HepG2 (cell line): ENCODE results near the gene PDE9A. TPM values are rescaled to one million over a fixed set of nuclear protein-coding genes. Genes with fewer than 3 reads are reported as not detected.

ENCODE experiments used
- ARID5B ChIP-seq: IDR thresholded peaks from 2 replicates; pipeline ENCODE4 v1.4.0; 2020; ENCODE audit warnings: mild to moderate bottlenecking, missing genetic modification reagents
- CBX1 ChIP-seq: IDR thresholded peaks from one replicate; pipeline ENCODE4 v1.6.1; 2016; ENCODE audit warnings: antibody characterized with exemption, low read depth
- GLI4 ChIP-seq: sonication (generic); formaldehyde crosslinking; IDR thresholded peaks from 2 replicates; pipeline ENCODE4 v1.5.1; 2020; ENCODE audit warnings: missing genetic modification reagents, mild to moderate bottlenecking, moderate library complexity, borderline replicate concordance
- KDM2A ChIP-seq: sonication (generic); formaldehyde crosslinking; IDR thresholded peaks from 2 replicates; pipeline ENCODE4 v1.4.0; 2020; ENCODE audit warnings: low read depth, missing genetic modification reagents, borderline replicate concordance
- KLF6 ChIP-seq: IDR thresholded peaks from 2 replicates; pipeline ENCODE4 v1.8.0; 2016; ENCODE audit warnings: missing biosample characterization, missing genetic modification reagents
- NRL ChIP-seq: sonication (generic); formaldehyde crosslinking; IDR thresholded peaks from 2 replicates; pipeline ENCODE4 v1.5.0; 2020; ENCODE audit warnings: missing genetic modification reagents, mild to moderate bottlenecking, moderate library complexity, borderline replicate concordance
- PREB ChIP-seq: sonication (generic); formaldehyde crosslinking; IDR thresholded peaks from 2 replicates; pipeline ENCODE4 v1.4.0; 2020; ENCODE audit warnings: missing genetic modification reagents
- RARA ChIP-seq: IDR thresholded peaks from 2 replicates; pipeline ENCODE4 v1.6.1; 2016; ENCODE audit warnings: missing genetic modification reagents, missing compliant biosample characterization
- RFX5 ChIP-seq: IDR thresholded peaks from 2 replicates; pipeline ENCODE4 v1.6.1; 2011; ENCODE audit warnings: low read depth, low read length, improper control_type of control experiment
- ZBTB3 ChIP-seq: sonication (generic); formaldehyde crosslinking; IDR thresholded peaks from 2 replicates; pipeline ENCODE4 v1.4.0; 2020; ENCODE audit warnings: low read depth, mild to moderate bottlenecking, moderate library complexity, missing genetic modification reagents, borderline replicate concordance
- ZNF331 ChIP-seq: sonication (generic); formaldehyde crosslinking; IDR thresholded peaks from 2 replicates; pipeline ENCODE4 v1.4.0; 2020; ENCODE audit warnings: missing genetic modification reagents
- ZNF614 ChIP-seq: IDR thresholded peaks from 2 replicates; pipeline ENCODE4 v1.6.1; 2018; ENCODE audit warnings: missing biosample characterization, missing genetic modification reagents, inconsistent platforms, borderline replicate concordance
- ZNF687 ChIP-seq: sonication (generic); formaldehyde crosslinking; IDR thresholded peaks from 2 replicates; pipeline ENCODE4 v1.5.1; 2020; ENCODE audit warnings: mild to moderate bottlenecking, missing genetic modification reagents, moderate library complexity
- ZXDC ChIP-seq: sonication (generic); formaldehyde crosslinking; IDR thresholded peaks from 2 replicates; pipeline ENCODE4 v1.5.0; 2020; ENCODE audit warnings: mild to moderate bottlenecking, missing genetic modification reagents
- polyA plus RNA-seq, 8 experiments: library from polyadenylated mRNA; depleted of rRNA in 3 of 8; stranded (reverse) in 7 of 8; unstranded in 1 of 8; fragments of >200 nt; fragmentation: Illumina TruSeq in 4 of 8; extraction: Trizol in 4 of 8; gene quantifications; 2 replicates each; pipeline versions ENCODE4 v1.2.1 to v1.2.3, GENCODE V29; 2011 to 2016; ENCODE audit warnings: low read depth in 4 of 8, missing spikeins in 1 of 8, mixed read lengths in 1 of 8; ENCODE audit not compliant: insufficient read depth in 1 of 8
- total RNA-seq, 5 experiments: library from RNA; depleted of rRNA; stranded (reverse); fragments of >200 nt; fragmentation: Illumina TruSeq; extraction: Trizol; gene quantifications; 2 replicates each; pipeline ENCODE4 v1.2.3, GENCODE V29; 2016; ENCODE audit warnings: low read depth in 1 of 5
- TF ChIP-seq, protein P1 (sequence below): sonication (generic); formaldehyde crosslinking; IDR thresholded peaks from 2 replicates; pipeline ENCODE4 v1.5.0; 2020; ENCODE audit warnings: mild to moderate bottlenecking, missing genetic modification reagents, moderate library complexity

Gene PDE9A
- total and polyA plus RNA-seq, 2 of the 13 experiments (the other 11 are each of a cell fraction or from before 2014, with no cell fraction given) = 4.6 to 19.7 TPM

- no peak for TF ChIP-seq ZNF614 (CRISPR knock-in tag)
- TF ChIP-seq KLF6 (CRISPR knock-in tag) = no peak
- TF ChIP-seq ZNF687 (CRISPR knock-in tag) = peak; percentile 25; the same call in 1 of the 2 replicates
- TF ChIP-seq, protein P1, sequence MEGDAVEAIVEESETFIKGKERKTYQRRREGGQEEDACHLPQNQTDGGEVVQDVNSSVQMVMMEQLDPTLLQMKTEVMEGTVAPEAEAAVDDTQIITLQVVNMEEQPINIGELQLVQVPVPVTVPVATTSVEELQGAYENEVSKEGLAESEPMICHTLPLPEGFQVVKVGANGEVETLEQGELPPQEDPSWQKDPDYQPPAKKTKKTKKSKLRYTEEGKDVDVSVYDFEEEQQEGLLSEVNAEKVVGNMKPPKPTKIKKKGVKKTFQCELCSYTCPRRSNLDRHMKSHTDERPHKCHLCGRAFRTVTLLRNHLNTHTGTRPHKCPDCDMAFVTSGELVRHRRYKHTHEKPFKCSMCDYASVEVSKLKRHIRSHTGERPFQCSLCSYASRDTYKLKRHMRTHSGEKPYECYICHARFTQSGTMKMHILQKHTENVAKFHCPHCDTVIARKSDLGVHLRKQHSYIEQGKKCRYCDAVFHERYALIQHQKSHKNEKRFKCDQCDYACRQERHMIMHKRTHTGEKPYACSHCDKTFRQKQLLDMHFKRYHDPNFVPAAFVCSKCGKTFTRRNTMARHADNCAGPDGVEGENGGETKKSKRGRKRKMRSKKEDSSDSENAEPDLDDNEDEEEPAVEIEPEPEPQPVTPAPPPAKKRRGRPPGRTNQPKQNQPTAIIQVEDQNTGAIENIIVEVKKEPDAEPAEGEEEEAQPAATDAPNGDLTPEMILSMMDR (CRISPR knock-in tag) = 0 out of 2 replicates have a peak, but pooled peaks have one; percentile 8
- no peak for TF ChIP-seq GLI4 (CRISPR knock-in tag)
- no peak for TF ChIP-seq NRL (CRISPR knock-in tag)
- TF ChIP-seq ZXDC (CRISPR knock-in tag) = no peak
- no peak for TF ChIP-seq PREB
- TF ChIP-seq CBX1 = no peak
- TF ChIP-seq ZBTB3 = no peak
- no peak for TF ChIP-seq RFX5
- peak; percentile 40; the same call in 1 of the 2 replicates for TF ChIP-seq ARID5B (CRISPR knock-in tag)
- TF ChIP-seq RARA (CRISPR knock-in tag) = peak; percentile 74
- TF ChIP-seq KDM2A (CRISPR knock-in tag) = no peak
- TF ChIP-seq ZNF331 = no peak
Observed at GRCh38 chr21:42639646-42640152, 13.7 kb upstream of the PDE9A start (continued).
